CD4-positive, alpha-beta memory T cell (primary cell): ENCODE results near the gene CA12. TPM values are rescaled to one million over a fixed set of nuclear protein-coding genes. Genes with fewer than 3 reads are reported as not detected.
A peak's percentile ranks its signal among the peaks of the same experiment; 100 is the strongest.
"Not testable (repeated sequence)": the region's sequence is repeated elsewhere in the genome, so short reads cannot be mapped to it uniquely, and the experiment has no call there.

Experiments used
- CTCF ChIA-PET: fragments of 350-600 bp; sonication (Branson Sonifier 250); formaldehyde crosslinking; loops from one replicate; lab custom pipeline; 2021; ENCODE audit warnings: inconsistent platforms; ENCODE audit not compliant: partially characterized antibody; lab: Charles Lee
- POLR2A ChIA-PET: fragments of 350-600 bp; sonication (Branson Sonifier 250); formaldehyde crosslinking; loops from one replicate; lab custom pipeline; 2021; ENCODE audit not compliant: partially characterized antibody; lab: Charles Lee
- DNase-seq, 5 donors: peaks; one replicate each; pipeline versions ENCODE4 v3.0.0 to v3.0.0-alpha.2; 2020 to 2022; ENCODE audit warnings: mixed read lengths in 1 of 5
- H3K27ac ChIP-seq: one replicate; pipeline ENCODE4 v1.7.0; 2013; ENCODE audit warnings: low read depth, low read length
- H3K27me3 ChIP-seq: 2 replicates; pipeline ENCODE4 v1.7.0; 2013; ENCODE audit warnings: mild to moderate bottlenecking, low read length, moderate library complexity; ENCODE audit not compliant: insufficient read depth
- H3K36me3 ChIP-seq: 2 replicates; pipeline ENCODE4 v1.7.0; 2013; ENCODE audit warnings: mild to moderate bottlenecking, low read length, moderate library complexity; ENCODE audit not compliant: insufficient read depth
- H3K4me1 ChIP-seq: 2 replicates; pipeline ENCODE4 v1.7.0; 2013; ENCODE audit warnings: mild to moderate bottlenecking, low read length, moderate library complexity; ENCODE audit not compliant: insufficient read depth
- H3K4me3 ChIP-seq, 2 donors: one replicate each; pipeline ENCODE4 v1.7.0; 2013; ENCODE audit warnings: low read length in 2 of 2, mild to moderate bottlenecking in 1 of 2
- H3K9me3 ChIP-seq, 2 donors: one replicate each; pipeline ENCODE4 v1.7.0; 2013; ENCODE audit warnings: low read length in 2 of 2, control low read depth in 1 of 2; ENCODE audit not compliant: control insufficient read depth in 1 of 2
- H3K27ac Mint-ChIP-seq, 7 donors: one replicate each; pipeline ENCODE4 v1.8.0; 2020 to 2021; ENCODE audit warnings: mixed read lengths in 7 of 7, mild to moderate bottlenecking in 6 of 7, inconsistent platforms in 3 of 7, moderate library complexity in 3 of 7
- H3K27me3 Mint-ChIP-seq, 2 donors: one replicate each; pipeline ENCODE4 v1.8.0; 2020 to 2021; ENCODE audit warnings: mixed read lengths in 2 of 2
- H3K36me3 Mint-ChIP-seq, 2 donors: one replicate each; pipeline ENCODE4 v1.8.0; 2020 to 2021; ENCODE audit warnings: mixed read lengths in 2 of 2, inconsistent platforms in 1 of 2, mild to moderate bottlenecking in 1 of 2
- H3K4me1 Mint-ChIP-seq, 4 donors: one replicate each; pipeline ENCODE4 v1.8.0; 2020 to 2021; ENCODE audit warnings: mixed read lengths in 4 of 4, mild to moderate bottlenecking in 1 of 4
- H3K4me3 Mint-ChIP-seq, 8 donors: one replicate each; pipeline ENCODE4 v1.8.0; 2020 to 2021; ENCODE audit warnings: mixed read lengths in 8 of 8, mild to moderate bottlenecking in 7 of 8, moderate library complexity in 6 of 8, inconsistent platforms in 3 of 8
- H3K9me3 Mint-ChIP-seq, 8 donors: one replicate each; pipeline ENCODE4 v1.8.0; 2020 to 2021; ENCODE audit warnings: mixed read lengths in 8 of 8, mild to moderate bottlenecking in 5 of 8, inconsistent platforms in 3 of 8, moderate library complexity in 1 of 8
- intact Hi-C: fragments of 100-400 bp; cut with micrococcal nuclease; formaldehyde crosslinking; loops from one replicate; pipeline ENCODE4 v1.15.1; 2023
- polyA plus RNA-seq, 2 donors: library from polyadenylated mRNA; unstranded; fragments of 300-500 nt; fragmentation: Illumina TruSeq; gene quantifications; one replicate each; pipeline ENCODE4 v1.2.3, GENCODE V29; 2021
- total RNA-seq, 2 experiments: library from RNA; stranded (reverse); gene quantifications; one replicate each; pipeline ENCODE4 v1.2.3, GENCODE V29; 2021

The CA12 gene
- total and polyA plus RNA-seq, 4 experiments from 2014 or later = not detected

DNA sequence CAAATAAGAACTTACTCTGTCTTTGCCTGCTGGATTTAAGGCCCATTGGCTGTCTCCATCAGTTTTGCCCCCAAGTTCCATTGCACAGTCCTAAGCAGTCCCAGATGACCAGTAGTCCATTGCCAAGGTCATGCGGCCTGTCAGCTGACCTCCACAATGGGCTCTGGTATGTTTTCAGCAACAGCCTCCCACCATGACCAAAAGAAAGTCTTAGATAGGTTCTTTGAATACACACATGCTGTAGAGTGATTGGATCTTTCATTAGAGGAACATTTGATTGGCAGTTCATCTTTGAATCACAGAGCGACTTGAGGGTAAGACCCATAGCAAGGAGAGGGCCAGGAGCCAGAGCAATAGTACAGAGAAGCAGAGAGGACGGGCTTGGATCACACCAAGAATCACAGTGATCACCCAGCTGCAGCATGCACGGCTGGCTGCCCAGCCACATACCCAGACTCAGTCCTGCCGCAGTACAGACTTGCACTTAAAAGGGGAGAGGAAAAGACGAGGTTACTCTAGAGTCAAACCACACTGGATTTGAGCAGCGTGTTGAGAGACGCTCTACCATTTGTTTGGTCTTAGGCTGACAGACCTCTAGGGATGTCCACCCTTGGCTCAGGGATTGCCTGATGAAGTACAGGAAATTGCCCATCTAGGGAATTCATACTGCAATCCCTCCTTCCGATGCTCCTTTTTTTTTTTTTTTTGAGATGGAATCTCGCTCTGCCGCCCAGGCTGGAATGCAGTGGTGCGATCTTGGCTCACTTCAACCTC is 53.8 kb downstream of the CA12 start:
- CTCF ChIA-PET = no interaction called here
- no peak for DNase-seq
- Histone ChIP-seq H3K4me3 (no peak overlapping the region), H3K4me1 (no peaks in the 10 kb centered on the region), H3K27ac (no peak overlapping the region), H3K9me3 (no peaks in the 10 kb centered on the region), H3K27me3 (no peaks in the 10 kb centered on the region), H3K36me3 (no peaks in the 10 kb centered on the region)
- no peak overlapping the region for H3K4me3 Mint-ChIP-seq
- peaks cover 0 to 5% of the 10 kb centered on the region in 2 donors for H3K27me3 Mint-ChIP-seq
- POLR2A ChIA-PET = no interaction called here
- intact Hi-C loops = no loop called here
- H3K4me1 Mint-ChIP-seq = no peaks in the 10 kb centered on the region
- no peak overlapping the region for H3K27ac Mint-ChIP-seq
- no peaks in the 10 kb centered on the region for H3K36me3 Mint-ChIP-seq
- no peaks in the 10 kb centered on the region for H3K9me3 Mint-ChIP-seq

DNA sequence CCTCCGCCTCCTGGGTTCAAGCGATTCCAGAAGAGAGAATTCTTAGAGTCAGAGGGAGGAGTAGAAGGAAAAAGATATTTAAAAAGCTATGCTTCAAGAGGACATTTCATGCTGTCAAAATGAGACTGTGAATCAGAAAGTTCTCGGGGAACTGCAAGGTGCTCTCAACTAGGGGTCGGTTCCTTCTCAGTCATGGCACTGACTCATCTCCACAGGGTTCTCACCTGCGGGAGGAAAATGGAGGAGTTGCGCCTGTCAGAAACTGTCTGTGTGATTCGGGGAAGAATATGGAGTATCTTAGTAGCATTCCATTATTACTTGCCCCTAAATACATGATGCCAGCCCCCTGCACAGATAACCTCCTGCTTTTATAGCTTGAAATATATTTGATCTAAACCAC is 56.9 kb downstream of the CA12 start:
- no peak overlapping the region for H3K27ac Mint-ChIP-seq
- no peaks in the 10 kb centered on the region for H3K4me1 Mint-ChIP-seq
- no peak overlapping the region for H3K4me3 Mint-ChIP-seq
- H3K36me3 ChIP-seq = no peaks in the 10 kb centered on the region
- H3K4me3 ChIP-seq = no peak overlapping the region
- no peaks in the 10 kb centered on the region for H3K36me3 Mint-ChIP-seq
- H3K9me3 Mint-ChIP-seq = no peaks in the 10 kb centered on the region
- POLR2A ChIA-PET = no interaction called here
- no peaks in the 10 kb centered on the region for H3K9me3 ChIP-seq
- no peak for DNase-seq
- CTCF ChIA-PET = no interaction called here
- no peaks in the 10 kb centered on the region for H3K4me1 ChIP-seq
- no peaks in the 10 kb centered on the region for H3K27me3 ChIP-seq
- peaks cover 0 to 5% of the 10 kb centered on the region in 2 donors for H3K27me3 Mint-ChIP-seq
- intact Hi-C loops = no loop called here
- no peak overlapping the region for H3K27ac ChIP-seq

DNA sequence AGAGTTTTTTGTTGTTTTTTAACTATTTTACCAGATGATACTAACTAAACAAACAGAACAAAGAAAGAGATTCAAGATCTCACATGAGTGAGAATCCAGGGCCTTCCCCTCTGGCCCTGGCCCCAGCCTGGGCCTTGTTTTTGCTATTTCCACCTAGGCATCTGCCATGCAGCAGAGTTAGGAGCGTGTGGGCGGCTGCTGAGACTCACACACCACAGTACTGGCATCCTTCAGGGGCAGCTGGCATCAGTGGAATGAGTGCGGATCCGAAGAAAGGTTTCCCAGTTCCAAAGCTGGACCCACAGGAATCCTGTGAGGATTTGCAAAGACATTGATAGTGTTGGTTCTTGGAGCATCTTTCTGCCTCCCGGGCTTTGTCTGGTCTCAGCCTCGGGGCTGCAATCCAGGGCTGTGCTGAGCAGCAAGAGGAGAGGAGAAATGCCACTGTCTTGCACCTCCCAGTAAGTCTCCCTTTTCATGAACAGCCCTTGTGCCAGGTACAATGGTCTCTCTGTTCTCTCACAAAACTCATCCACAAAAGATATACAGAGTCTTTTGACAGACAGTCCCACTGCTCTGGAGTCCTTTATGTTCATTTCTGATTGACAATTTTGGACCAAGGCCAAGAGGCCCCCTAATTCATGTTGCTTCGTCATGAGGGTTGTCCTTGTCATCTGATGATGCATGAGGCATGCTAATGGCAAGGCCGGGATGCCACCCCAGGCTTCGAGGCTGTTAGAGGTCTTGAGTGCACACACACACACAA is 57.7 kb downstream of the CA12 start:
- CTCF ChIA-PET = no interaction called here
- intact Hi-C loops = no loop called here
- H3K4me1 Mint-ChIP-seq = no peaks in the 10 kb centered on the region
- no peak overlapping the region for H3K27ac ChIP-seq
- peaks cover 0 to 5% of the 10 kb centered on the region in 2 donors for H3K27me3 Mint-ChIP-seq
- POLR2A ChIA-PET = no interaction called here
- H3K4me3 Mint-ChIP-seq = no peak overlapping the region
- no peaks in the 10 kb centered on the region for H3K36me3 Mint-ChIP-seq
- no peaks in the 10 kb centered on the region for H3K27me3 ChIP-seq
- H3K27ac Mint-ChIP-seq = no peak overlapping the region
- no peaks in the 10 kb centered on the region for H3K9me3 Mint-ChIP-seq
- no peak overlapping the region for H3K4me3 ChIP-seq
- H3K36me3 ChIP-seq = no peaks in the 10 kb centered on the region
- no peak for DNase-seq
- no peaks in the 10 kb centered on the region for H3K9me3 ChIP-seq
- no peaks in the 10 kb centered on the region for H3K4me1 ChIP-seq

DNA sequence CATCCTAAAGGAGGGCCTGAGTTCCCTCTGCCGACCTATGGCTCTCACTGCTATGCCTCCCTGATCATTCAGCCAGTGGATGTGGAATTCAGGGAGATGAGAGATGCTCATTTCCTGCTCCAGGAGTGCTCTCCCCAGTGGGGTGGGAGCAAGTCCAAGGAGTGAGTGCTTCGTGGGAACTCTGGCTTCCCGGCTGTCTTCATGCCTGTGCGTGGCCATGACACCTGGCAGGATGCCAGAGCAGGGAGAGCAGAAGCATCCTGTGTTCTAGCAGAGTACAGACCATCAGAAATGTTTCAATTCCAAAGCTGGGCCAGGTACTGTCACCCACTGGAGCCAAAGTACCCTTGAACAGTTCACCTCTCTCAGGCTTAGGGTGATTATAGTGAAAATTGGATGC is 59.1 kb downstream of the CA12 start:
- H3K27ac ChIP-seq = no peak overlapping the region
- ChIA-PET CTCF (no interaction called here), POLR2A (no interaction called here)
- no peaks in the 10 kb centered on the region for H3K36me3 Mint-ChIP-seq
- no peaks in the 10 kb centered on the region for H3K4me1 Mint-ChIP-seq
- no peaks in the 10 kb centered on the region for H3K36me3 ChIP-seq
- H3K27me3 Mint-ChIP-seq = peaks cover 0 to 2% of the 10 kb centered on the region in 2 donors
- intact Hi-C loops = no loop called here
- DNase-seq = no peak
- no peaks in the 10 kb centered on the region for H3K9me3 Mint-ChIP-seq
- H3K4me1 ChIP-seq = no peaks in the 10 kb centered on the region
- no peak overlapping the region for H3K4me3 Mint-ChIP-seq
- H3K27ac Mint-ChIP-seq = no peak overlapping the region
- no peaks in the 10 kb centered on the region for H3K9me3 ChIP-seq
- no peak overlapping the region for H3K4me3 ChIP-seq
- H3K27me3 ChIP-seq = no peaks in the 10 kb centered on the region

DNA sequence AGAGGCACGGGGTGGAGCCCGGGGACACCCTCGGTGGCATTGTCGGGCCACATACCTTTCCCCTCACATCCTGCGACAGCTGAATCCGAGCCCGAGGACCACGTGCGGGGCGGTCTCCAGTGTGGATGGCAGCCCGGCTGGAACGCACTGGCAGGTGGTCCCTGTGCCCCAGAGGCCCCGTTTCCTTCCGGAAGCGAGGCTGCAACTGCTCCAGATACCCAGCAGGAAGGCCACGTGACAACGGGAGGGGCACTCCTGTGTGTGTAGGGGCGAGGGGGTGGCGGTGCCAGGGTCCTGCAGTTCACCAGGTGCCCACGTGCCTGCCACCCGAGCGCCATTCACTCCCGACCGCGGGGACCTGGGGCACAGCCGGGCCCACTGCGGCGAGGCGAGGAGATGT is 60.2 kb downstream of the CA12 start:
- CTCF ChIA-PET = no interaction called here
- POLR2A ChIA-PET = no interaction called here
- no peaks in the 10 kb centered on the region for H3K4me1 ChIP-seq
- no peaks in the 10 kb centered on the region for H3K36me3 ChIP-seq
- H3K27ac Mint-ChIP-seq = no peak overlapping the region
- no peak overlapping the region for H3K4me3 Mint-ChIP-seq
- H3K9me3 Mint-ChIP-seq = no peaks in the 10 kb centered on the region
- H3K9me3 ChIP-seq = no peaks in the 10 kb centered on the region
- no peak overlapping the region for H3K27ac ChIP-seq
- H3K27me3 Mint-ChIP-seq = peaks cover 0 to 2% of the 10 kb centered on the region in 2 donors
- no peaks in the 10 kb centered on the region for H3K4me1 Mint-ChIP-seq
- no peaks in the 10 kb centered on the region for H3K27me3 ChIP-seq
- H3K4me3 ChIP-seq = no peak overlapping the region
- intact Hi-C loops = no loop called here
- H3K36me3 Mint-ChIP-seq = no peaks in the 10 kb centered on the region
- DNase-seq = no peak

DNA sequence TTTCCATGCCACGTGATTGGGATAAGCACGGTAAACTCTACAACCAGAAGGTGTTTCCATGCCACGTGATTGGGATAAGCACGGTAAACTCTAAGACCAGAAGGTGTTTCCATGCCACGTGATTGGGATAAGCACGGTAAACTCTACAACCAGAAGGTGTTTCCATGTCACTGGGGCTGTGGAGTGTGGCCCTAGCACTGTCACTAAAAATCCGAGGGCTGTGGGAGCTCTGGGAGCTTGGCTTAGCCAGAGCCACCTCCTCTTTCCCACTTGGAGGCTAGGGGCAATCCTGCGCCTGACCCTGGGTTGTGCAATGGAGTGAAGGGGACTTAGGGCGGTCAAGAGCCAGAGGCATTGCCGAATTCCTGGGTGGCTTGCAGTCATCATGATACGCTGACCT is 60.7 kb downstream of the CA12 start:
- intact Hi-C loops, H3K4me3 Mint-ChIP-seq, POLR2A ChIA-PET, DNase-seq, H3K36me3 Mint-ChIP-seq, H3K9me3 Mint-ChIP-seq, H3K9me3 ChIP-seq, H3K36me3 ChIP-seq, CTCF ChIA-PET, H3K27ac Mint-ChIP-seq, H3K27me3 Mint-ChIP-seq, H3K4me1 ChIP-seq, H3K4me1 Mint-ChIP-seq, H3K27ac ChIP-seq, H3K27me3 ChIP-seq, H3K4me3 ChIP-seq: not testable (repeated sequence)

DNA sequence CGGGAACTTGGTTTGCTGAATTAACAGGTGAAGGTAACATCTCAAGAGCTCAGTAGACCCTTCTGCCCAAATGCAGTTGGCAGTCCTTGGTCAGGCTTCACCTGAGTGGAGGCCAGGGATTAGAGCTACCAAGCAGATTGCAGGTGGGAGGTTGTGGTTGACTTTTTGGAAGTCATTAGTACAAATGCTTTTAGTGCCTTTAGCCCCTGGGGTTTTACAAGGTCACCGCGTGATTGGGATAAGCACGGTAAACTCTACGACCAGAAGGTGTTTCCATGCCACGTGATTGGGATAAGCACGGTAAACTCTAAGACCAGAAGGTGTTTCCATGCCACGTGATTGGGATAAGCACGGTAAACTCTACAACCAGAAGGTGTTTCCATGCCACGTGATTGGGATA is 61.2 kb downstream of the CA12 start:
- POLR2A ChIA-PET, H3K4me1 Mint-ChIP-seq: not testable (repeated sequence)

More for the DNA sequence above, 61.2 kb downstream of the CA12 start:
- CTCF ChIA-PET = interaction anchor here (0.9 kb wide), 1 partner anchor 153 kb away, joined by 3 read pairs; no protein-coding TSS in a partner anchor
- intact Hi-C loops, H3K36me3 Mint-ChIP-seq, H3K27ac Mint-ChIP-seq, H3K9me3 ChIP-seq, H3K36me3 ChIP-seq, H3K27me3 ChIP-seq, DNase-seq, H3K4me1 ChIP-seq, H3K9me3 Mint-ChIP-seq, H3K4me3 ChIP-seq, H3K27ac ChIP-seq, H3K27me3 Mint-ChIP-seq: not testable (repeated sequence)
- H3K4me3 Mint-ChIP-seq = peak overlapping the region in 1 of 8 donors; percentile 11
